Measurements from ENCODE around the gene UBE2E1.
A peak's percentile ranks its signal among the peaks of the same experiment; 100 is the strongest.

The UBE2E1 gene

GRCh38 chr3:23805633-23806533, at the start of gene UBE2E1:
Gene UBE2E1 (plus strand): TSS chr3:23805955. CDS start chr3:23807270, 1,315 bp downstream.
- DNase-seq (ENCODE audit: low spot score), result no peak

DNA sequence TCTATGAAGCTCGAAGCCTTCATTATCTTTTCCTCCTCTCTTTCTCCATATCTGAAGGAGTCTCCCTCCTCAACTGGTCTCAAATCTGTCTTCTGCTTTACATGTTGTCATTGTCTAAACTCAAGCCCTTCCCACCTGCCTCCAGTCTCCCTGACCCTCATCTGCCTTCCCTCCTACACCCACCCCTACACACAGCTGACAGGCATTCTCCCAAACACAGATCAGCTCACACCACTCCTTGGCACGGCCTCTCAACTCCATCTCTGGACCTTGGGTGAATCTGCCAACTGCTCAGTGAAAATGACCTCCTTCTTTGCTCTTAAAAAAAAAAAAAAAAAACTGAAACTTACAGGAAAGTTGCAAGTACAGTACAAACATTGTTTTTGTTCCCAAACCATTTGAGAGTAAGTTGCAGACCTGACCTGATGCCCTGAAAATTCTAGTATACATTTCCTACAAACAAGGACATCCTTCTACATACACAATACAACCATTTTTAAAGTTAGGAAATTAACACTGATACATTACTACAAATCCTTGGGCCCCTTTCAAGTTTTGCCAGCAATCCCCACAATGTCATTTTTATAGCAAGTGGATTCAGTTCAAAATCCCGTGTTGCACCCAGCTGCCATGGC, 49.4 kb upstream of the UBE2E1 start:
- no peak for DNase-seq (ENCODE audit: low spot score)

DNA sequence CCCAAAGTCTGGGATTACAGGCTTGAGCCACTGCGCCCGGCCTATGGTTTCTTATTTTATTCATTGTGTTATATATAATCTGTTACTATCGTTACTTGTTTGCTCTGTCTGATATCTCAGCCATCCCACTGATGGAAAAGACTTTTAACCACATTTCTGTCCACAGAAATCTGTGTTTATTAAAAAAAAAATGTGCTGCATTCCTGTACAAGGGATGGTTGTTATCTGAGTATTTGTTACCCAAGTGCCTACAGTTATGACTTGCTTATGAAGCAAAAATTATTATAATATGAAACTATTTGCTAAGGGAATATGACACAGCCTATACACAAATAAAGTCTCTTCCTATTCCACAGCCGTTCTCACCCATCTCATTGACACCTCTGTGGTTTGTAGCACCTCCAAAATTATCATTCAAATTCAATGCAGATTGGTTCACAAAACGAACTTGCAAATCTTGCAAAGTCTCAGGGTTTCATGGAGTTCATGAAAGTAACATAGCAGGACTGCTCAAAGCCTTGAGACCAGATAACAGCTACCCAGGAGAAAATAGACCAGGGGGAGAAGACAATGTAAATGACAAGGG, 47.4 kb upstream of the UBE2E1 start:
- DNase-seq (ENCODE audit: low spot score), result no peak

DNA sequence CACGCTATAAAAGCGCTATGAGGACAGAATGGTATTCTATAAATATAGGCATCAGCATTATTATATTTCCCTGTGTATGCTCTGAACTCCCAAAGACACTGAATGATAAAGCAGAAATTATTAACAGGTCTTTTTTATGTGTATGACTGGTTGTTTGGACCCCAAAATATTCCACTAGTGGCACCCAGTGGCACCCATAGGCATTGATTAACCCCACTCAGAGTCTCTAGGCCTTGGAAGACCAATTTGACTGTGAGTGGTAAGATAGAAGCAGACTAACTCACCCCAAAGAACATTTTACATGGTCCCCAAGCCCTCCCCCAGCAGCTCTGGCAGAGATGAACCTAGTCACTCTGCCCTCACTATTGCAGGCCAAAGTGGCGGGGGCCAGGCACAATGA, 45.4 kb upstream of the UBE2E1 start:
- DNase-seq (ENCODE audit: low spot score), result no peak

DNA sequence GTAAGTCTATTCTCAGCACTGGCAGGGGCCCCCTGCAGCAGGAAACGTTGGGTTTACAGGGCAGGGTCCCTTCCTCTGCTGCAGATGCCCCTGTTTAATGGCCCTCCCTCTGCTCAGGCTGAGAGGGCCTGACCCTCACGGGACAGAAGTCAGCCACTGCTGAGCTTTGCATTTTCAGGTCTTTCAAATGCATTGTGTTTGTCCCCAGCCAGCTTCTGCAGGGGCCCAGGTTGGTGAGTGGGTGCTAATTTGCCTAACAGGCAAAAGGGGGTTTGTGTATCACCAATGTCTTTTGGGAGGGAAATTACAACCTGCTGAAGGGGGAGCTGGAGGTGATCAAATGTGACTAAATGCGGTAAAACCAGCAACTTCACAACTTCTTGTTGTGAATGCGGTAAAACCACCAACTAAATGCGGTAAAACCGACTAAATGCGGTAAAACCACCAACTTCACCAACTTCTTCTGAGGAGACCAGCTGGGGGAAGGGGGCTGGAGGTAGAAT, 44.8 kb upstream of the UBE2E1 start:
- no peak for DNase-seq (ENCODE audit: low spot score)

- no peak for DNase-seq (ENCODE audit: low spot score)
These were observed 44.3 kb upstream of the UBE2E1 start for GRCh38 chr3:23761440-23761896.

DNA sequence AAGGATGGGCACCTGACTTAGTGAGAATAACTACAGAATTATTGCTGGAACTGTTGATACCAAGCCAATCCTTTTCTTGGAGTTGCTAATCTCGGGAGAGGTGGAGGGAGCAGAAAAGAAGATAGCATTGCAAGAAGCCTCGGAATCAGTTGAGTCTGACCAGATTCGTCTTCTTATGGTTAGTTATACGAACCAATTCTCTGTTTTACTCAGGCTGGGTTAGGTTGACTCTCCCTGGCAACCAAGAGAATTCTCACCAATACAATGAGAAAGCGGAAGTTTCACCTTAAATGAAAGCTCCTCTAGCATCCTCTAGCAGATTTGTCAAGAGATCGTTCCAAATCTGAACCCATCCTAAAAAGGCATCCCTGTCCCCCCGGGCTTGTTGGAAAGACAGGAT, 43.5 kb upstream of the UBE2E1 start:
- no peak for DNase-seq (ENCODE audit: low spot score)

DNA sequence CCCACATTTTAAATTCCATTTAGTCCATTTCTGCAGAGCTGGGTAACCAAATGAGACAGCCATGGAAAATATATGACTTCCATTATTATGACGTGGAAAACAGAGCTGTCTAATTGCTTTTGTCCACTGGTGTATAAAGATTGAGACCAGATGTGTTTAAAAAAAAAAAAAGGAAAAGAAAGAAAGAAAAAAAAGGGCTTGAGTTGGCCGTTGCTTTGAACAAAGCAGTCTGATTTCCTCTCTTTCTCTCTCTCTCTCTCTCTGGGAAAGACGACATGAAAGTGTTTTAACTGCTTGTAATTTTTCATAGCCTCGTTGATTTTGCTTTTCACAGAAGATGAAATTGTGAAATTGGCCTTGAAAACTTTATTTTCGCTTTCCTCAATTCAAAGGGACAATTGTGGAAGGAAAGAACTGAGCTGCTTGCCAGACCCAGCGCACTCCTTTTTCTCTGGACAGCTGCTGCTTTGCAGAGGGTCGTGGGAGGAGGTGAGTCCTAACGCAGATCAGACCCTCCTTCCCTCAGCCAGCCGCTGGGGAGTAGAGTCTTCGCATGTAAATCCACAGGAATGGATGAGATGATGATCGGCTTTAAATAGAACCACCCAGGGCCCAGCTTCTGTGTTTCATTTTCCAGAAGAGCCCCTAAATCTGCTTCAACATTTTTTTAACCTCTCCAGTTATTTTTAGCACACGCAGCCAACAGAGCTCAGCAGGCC, 42.8 kb upstream of the UBE2E1 start:
- no peak for DNase-seq (ENCODE audit: low spot score)

DNA sequence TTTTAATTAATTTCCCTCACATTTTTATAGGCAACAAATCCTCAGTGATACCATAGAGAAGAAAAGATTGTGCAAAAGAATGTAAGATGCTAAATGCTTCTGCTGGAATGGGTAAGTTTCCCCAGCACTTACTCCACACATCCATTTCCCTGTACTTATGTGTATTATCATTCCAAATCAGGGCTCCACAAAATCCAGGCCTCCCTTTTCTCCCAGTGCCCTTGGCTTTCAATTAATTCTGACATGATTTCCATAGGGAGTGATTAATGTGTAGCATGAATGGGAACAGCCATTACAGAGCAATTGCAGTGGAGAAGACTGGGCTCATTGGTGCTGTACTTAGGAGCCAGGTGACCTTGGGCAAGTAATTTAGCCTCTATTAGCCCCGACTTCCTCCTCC, 41.3 kb upstream of the UBE2E1 start:
- DNase-seq (ENCODE audit: low spot score), result no peak

- no peak for DNase-seq (ENCODE audit: low spot score)
These were observed 38.2 kb upstream of the UBE2E1 start for GRCh38 chr3:23767546-23767945.

GRCh38 chr3:23775254-23775909, 30.4 kb upstream of the UBE2E1 start:
- DNase-seq (ENCODE audit: low spot score), result no peak

DNA sequence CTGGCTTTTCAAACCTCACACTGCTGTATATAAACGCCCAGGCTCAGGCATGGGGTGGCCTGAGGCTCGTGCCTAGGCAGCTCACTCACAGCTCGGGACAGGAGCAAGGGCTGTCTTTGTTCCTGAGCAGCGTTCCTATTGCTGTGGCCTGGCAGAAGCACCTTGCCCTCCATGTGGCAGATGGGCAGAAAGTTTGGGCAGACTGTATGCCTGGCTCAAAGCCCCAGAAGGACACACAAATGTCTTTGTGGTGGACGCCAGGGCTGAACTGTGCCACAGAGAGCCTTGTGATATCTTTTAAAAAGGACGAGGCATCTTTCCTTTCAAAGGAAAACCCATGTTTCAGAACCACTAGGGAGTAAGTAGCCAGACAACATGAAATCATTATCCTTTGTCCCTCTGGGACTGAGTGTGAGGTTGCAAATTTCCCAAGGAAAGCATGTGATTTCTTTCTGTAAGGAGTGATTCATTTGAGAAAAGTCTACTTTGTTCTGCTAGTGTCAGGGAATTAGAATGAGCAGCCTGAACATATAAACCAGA, 29.3 kb upstream of the UBE2E1 start:
- DNase-seq (ENCODE audit: low spot score), result peak; percentile 14

- DNase-seq (ENCODE audit: low spot score), result no peak
These were observed 27.3 kb upstream of the UBE2E1 start for GRCh38 chr3:23778446-23778845.

GRCh38 chr3:23779841-23780240, 25.9 kb upstream of the UBE2E1 start:
- no peak for DNase-seq (ENCODE audit: low spot score)

DNA sequence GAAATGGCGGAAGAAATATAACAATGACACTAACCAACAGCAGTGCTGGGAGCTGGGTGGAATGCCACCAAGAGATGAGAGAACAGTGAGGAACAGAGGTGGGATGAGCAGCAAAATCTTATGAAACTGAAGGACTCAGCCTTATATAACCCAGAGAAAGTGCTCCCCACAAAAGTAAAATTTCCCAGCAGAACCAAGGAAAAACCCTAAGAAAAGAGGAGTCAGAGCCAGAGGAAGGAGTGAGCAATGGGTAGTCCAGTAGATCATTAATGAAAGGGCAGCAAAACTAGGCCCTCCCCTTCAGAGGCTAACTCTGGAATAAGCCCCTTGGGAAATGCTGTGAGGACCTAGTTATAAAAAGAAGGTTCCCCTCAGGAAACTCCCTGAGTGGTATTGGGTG, 24.7 kb upstream of the UBE2E1 start:
- DNase-seq (ENCODE audit: low spot score), result no peak

- no peak for DNase-seq (ENCODE audit: low spot score)
These were observed 23.9 kb upstream of the UBE2E1 start for GRCh38 chr3:23781871-23782270.

DNA sequence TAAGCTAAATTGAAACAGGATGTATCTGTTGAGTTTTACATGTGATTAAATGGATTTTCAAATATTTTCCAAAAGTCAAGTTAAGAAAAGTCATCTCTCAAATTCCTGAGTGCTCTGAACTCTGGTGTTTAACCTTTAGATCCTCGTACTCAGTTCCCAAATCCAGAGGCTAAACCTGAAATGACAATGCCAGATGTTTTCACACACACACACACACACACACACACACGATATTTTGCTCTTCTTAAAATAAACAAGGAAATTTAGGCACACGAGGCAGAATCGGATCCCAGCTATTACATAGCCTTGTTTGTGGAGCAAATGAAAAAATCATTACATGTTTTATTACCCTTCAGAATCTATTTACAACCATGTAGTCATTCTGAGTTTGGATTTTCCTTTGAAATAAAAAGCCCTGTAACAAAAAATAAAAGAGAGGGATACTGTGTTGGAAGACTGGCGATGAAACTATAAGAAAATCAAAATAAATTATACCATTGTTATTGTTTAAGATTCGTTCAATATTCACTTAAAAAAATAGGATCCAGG, 20.6 kb upstream of the UBE2E1 start:
- DNase-seq (ENCODE audit: low spot score), result no peak

DNA sequence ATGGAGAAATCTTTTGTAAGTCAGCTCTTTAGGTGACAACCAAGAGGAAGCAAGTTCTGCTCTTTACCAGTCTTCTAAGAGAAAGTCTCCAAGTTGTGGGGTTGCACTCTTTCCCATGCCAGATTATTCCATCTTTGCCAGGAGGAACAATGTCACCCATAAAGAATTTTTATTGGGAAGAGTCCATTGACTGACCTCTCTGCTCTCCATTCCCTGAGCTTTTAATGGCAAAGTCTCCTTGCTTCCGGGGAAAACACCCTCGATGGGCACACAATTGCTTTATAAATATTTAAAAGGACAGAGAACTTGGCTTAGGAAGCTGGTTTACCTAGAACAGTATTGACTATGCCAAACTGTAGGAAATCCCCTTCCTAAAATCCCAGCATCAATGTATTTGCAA, 19.9 kb upstream of the UBE2E1 start:
- DNase-seq (ENCODE audit: low spot score), result no peak

DNA sequence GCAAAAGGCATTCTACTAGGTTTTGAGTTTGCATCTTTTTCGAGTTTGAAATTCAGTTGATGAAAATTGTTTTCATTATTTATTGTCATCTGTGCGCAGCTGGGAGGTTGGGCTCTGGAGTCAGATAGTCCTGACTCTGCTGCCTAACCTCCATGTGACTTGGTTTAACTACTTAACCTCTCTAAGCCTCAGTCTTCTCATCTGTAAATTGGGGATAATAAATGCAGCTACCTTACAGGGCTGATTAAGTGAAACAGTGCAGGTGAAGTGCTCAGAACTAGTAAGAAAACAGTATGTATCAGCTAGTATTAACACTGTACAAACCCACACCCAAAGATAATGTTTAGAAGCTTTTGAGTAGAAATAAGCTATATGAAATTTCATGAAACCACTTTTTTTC, 14.1 kb upstream of the UBE2E1 start:
- no peak for DNase-seq (ENCODE audit: low spot score)

DNA sequence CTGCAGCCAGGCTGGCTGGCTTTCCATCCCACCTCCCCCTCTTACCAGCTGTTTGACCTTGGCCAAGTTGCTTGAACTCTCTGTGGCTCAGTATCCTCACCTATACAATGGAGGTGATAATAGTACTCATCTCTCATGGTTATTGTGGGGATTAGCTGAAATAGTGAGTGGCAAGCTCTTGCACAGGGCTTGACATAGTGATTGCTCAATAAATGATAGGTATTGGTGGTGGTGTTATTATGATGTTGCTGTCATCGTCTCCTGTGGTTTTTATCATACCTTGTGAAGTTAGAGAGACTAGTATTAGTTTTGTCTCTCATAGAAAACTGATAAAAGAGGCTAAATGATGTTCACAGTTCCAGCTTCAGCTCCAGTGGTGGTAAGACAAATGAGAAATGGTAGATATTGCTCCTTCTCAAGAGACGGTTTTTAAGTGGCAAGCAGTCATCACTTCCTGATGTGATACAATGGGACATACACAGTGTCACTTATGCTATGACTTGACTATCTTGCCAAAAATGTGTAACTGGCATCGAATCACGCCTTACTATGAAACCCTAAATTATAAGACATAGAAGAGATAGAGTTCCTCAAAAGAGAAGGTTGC, 12.1 kb upstream of the UBE2E1 start:
- no peak for DNase-seq (ENCODE audit: low spot score)

DNA sequence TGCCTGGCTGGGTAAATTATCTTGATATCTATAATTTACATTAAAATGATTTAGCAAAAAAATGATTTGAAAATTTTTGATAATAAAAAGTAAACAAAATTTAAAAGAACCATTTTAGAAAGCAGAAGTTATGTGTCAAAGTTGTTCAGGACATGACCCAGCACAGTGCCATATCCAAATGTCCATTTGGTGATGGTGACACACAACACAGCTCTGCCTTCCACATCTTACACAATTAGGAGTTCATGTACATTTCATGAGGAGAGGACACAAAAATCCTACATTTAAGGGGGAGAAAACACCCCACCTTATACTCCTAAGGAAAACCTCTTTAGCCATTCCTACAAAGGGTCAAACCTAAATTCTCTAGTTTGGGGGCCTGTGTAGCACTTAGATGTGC, 10.7 kb upstream of the UBE2E1 start:
- no peak for DNase-seq (ENCODE audit: low spot score)

All from putamen (tissue), 1 donor.